HAP-1 (cell line): ENCODE measurements around the gene FAM78A.
"Not testable (repeated sequence)": the region's sequence is repeated elsewhere in the genome, so short reads cannot be mapped to it uniquely, and the experiment has no call there.

Experiments
- DNase-seq, 2 experiments: peaks; one replicate each; pipeline ENCODE4 v3.0.0-alpha.2; 2016 to 2020; ENCODE audit warnings: low spot score in 2 of 2
- H3K27me3 ChIP-seq: fragments of 250-450 bp; sonication (Bioruptor Pico); 2 replicates; pipeline ENCODE4 v1.5.1; 2020; ENCODE audit warnings: low read depth, mild to moderate bottlenecking, moderate library complexity
- H3K36me3 ChIP-seq: fragments of 250-450 bp; sonication (Bioruptor Pico); replicated peaks from 2 replicates; pipeline ENCODE4 v1.5.1; 2020; ENCODE audit warnings: mild to moderate bottlenecking
- H3K4me1 ChIP-seq: fragments of 250-450 bp; sonication (Bioruptor Pico); 2 replicates; pipeline ENCODE4 v1.5.1; 2020; ENCODE audit warnings: mild to moderate bottlenecking
- H3K4me3 ChIP-seq: fragments of 250-450 bp; sonication (Bioruptor Pico); 2 replicates; pipeline ENCODE4 v1.5.1; 2020; ENCODE audit warnings: mild to moderate bottlenecking, moderate library complexity
- H3K9me3 ChIP-seq: fragments of 250-450 bp; sonication (Bioruptor Pico); 2 replicates; pipeline ENCODE4 v1.5.1; 2020; ENCODE audit warnings: mild to moderate bottlenecking, moderate library complexity
- in situ Hi-C: fragments of 300-500 bp; cut with MboI; formaldehyde crosslinking; loops from 3 replicates; pipeline ENCODE4 v1.14.3; 2020; ENCODE audit warnings: low sequenced_read_pairs, inconsistent platforms, mixed read lengths

FAM78A gene

DNA sequence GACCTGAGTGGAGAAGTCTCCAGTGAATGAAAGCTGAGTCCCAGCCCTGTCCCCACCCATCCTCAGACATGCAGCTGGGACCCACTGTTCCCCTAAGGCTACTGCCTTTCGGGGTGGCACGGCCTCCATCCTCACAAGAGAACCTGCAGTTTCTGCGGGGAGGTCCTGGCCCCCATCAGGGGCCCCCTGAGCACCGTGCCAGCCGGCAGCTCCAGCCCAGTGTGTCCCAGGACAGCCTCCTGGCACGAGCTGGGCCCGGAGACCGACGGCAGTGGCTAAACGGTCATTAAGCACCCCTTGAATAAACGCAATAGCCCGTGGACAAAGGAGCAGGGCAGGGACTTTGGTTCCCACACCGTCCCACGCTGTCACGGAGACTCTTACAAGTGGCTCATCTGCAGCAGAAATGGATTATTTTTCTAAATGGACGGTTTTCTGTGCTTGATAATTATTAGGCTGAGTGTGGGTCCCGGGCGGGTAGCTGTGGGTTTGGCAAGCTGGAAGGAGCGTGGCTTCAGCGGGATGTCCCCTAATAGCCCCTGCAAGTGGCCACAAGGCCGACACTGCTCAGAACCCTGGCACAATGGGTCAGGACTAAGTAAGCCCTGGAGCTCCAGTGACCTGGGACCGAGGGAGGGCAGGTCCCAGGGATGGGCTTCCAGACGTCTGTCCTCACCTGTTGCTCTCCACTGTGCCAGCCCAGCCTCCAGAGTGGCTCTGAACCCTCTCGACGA is 17.4 kb downstream of the FAM78A start:
- Histone ChIP-seq H3K36me3 (peaks cover 25% of the 10 kb centered on the region), H3K4me3 (no peak overlapping the region), H3K4me1 (no peaks in the 10 kb centered on the region), H3K27me3 (no peaks in the 10 kb centered on the region), H3K9me3 (no peaks in the 10 kb centered on the region)
- DNase-seq, result no peak
- in situ Hi-C loops, result no loop called here

DNA sequence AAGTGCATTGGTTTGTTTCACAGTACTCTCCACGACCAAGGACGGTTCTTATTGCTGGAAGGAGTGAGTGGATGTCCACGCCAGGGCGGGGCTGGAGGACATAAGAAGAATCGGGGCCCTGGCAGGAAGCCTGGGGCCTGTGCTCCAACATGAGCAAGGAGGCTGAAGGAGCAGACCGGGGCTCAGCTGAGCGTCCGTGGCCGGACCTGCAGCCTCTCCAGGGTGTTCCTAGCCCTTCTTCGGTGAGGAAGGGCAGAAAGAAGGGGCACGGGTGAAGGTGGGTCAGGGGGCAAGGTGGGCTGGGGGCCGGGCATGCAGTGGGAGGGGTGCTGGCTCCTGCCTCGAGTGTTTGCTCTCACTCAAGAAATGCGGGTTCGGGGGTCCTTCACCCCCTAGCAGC is 18.1 kb downstream of the FAM78A start:
- Histone ChIP-seq H3K27me3 (no peaks in the 10 kb centered on the region), H3K4me3 (no peak overlapping the region), H3K4me1 (no peaks in the 10 kb centered on the region), H3K9me3 (no peaks in the 10 kb centered on the region), H3K36me3 (peaks cover 25% of the 10 kb centered on the region)
- in situ Hi-C loops, result no loop called here
- DNase-seq, result no peak

DNA sequence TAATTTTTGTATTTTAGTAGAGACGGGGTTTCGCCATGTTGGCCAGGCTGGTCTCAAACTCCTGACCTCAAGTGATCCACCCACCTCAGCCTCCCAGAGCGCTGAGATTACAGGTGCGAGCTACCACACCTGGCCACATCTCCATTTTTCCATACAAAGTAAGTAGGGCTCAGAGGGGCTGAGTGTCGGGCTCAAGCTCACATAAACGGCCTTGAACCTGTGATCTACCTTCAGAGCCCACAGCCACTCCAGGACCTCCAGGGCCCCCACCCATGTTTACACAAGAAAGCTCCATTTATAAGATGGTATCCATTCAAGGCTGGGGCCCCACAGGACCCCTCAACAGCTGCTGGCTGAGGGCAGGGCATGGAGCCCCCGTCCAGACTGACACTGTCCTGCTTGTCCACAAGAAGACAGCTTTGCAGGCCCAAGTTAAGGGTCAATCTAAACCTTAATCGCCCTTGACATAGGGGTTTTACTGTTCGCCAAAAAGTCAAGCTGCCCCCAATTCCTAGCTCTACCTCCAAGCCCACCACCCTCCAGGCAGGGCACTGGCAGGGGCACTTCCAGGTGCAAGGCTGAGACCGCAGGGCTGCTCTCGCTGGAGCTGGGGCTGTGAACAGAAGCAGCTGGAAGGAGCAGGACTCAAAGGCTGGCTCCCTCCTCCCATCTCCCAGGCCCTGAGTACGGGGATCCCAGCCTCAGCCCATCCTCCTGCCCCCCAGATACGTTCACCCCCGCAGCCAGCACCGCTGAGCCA is 18.9 kb downstream of the FAM78A start:
- H3K9me3 ChIP-seq, result no peaks in the 10 kb centered on the region
- H3K4me3 ChIP-seq, result no peak overlapping the region
- H3K4me1 ChIP-seq, result no peaks in the 10 kb centered on the region
- peaks cover 22% of the 10 kb centered on the region for H3K36me3 ChIP-seq
- in situ Hi-C loops, result no loop called here
- H3K27me3 ChIP-seq, result no peaks in the 10 kb centered on the region
- no peak for DNase-seq

DNA sequence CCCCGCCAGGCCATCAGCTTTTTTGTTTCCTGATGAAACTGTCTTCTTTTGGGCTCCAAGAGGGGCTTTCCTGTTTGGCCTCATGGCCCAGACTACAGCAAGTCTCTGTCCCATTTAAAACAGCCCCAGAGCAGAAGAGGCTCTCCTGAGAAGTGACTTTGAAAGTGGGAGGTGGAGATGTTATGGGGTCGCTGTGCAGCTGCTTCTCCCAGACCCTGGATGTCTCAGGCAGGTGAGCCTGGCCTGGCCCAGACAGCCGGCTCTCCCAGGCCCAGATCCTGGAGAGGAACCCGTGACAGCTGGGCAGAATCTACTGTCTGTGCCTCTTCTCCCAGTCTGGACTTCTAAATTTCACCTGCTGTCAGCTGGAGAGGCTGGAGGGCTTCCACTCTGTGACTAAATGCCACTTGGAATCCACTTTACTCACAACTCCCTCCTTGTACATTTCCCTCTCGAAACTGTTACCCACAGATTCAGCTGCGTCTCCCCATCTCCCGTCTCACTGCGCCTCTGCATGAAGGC is 20.6 kb downstream of the FAM78A start:
- no peaks in the 10 kb centered on the region for H3K9me3 ChIP-seq
- H3K4me1 ChIP-seq, result no peaks in the 10 kb centered on the region
- no peaks in the 10 kb centered on the region for H3K27me3 ChIP-seq
- peaks cover 16% of the 10 kb centered on the region for H3K36me3 ChIP-seq
- H3K4me3 ChIP-seq, result no peak overlapping the region
- no peak for DNase-seq
- in situ Hi-C loops, result no loop called here

DNA sequence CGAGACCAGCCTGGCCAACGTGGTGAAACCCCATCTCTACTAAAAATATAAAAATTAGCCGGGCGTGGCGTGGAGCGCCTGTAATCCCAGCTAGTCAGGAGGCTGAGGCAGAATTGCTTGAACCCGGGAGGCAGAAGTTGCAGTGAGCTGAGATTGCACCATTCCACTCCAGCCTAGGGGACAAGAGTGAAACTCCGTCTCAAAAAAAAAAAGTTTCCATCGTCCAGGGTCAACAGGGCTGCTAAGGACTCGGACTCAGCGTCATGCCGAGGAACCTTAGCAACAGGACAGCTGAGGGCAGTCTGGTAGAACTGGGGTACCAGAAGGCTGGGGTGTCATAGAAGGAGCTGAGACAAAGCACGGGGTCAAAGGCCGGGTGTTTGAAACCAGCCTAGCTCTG is 21.7 kb downstream of the FAM78A start:
- no peak overlapping the region for H3K4me3 ChIP-seq
- in situ Hi-C loops, result no loop called here
- no peaks in the 10 kb centered on the region for H3K9me3 ChIP-seq
- H3K27me3 ChIP-seq, result no peaks in the 10 kb centered on the region
- peaks cover 12% of the 10 kb centered on the region for H3K36me3 ChIP-seq
- no peaks in the 10 kb centered on the region for H3K4me1 ChIP-seq
- DNase-seq, result no peak

DNA sequence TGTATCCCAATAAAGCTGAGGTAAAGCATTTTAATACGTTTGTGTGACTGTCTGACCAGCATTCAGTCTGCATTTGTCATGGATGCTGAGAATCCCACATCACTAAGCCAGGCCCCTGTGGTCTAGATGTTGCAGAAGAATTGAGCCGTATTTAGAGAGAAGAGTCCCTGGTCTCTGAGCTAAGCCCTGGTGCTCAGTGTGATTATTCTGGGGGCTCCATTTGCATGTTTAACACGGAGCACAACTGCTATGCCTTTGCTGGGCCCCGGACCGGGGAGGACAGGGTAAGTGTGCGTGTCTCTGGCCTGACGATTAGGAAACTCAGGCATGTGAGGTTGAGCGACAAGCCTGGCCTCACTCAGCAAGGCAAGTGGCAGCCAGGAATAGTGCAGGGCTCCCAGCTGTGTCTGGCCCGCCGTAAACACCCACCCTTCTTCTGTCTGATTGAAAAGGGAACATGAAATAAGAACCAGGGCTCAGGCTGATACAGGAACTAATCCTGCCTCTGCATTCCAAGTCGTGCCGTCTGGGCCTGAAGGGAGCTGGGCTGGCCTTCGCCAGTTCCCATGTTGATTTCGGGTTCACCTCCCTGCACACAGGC is 22.3 kb downstream of the FAM78A start:
- in situ Hi-C loops, result no loop called here
- DNase-seq, result no peak
- no peaks in the 10 kb centered on the region for H3K4me1 ChIP-seq
- no peaks in the 10 kb centered on the region for H3K9me3 ChIP-seq
- no peak overlapping the region for H3K4me3 ChIP-seq
- H3K36me3 ChIP-seq, result peaks cover 6% of the 10 kb centered on the region; the same call in 1 of the 2 replicates
- H3K27me3 ChIP-seq, result no peaks in the 10 kb centered on the region

DNA sequence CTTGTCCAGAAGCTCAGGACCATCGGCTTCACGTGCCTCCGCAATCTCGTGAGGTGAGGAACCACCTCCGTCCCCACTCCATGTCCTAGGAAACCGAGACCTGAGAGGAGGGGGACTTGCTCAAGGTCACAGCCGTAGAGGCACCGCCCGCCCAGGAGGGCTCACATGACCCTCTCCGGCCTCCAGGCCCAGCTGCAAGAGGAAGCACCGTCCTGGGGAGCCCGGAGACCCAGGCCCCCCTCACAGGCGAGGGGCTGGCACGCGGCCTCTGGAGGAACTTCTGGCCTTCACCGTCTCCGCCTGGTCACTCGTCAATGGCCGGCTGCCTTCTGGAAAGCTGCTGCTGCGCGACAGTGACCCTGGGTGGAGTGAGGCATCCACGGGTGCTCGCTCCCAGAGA is 24.2 kb downstream of the FAM78A start:
- no peaks in the 10 kb centered on the region for H3K36me3 ChIP-seq
- no peaks in the 10 kb centered on the region for H3K9me3 ChIP-seq
- no peaks in the 10 kb centered on the region for H3K4me1 ChIP-seq
- no peak for DNase-seq
- in situ Hi-C loops, result no loop called here
- H3K27me3 ChIP-seq, result no peaks in the 10 kb centered on the region
- no peak overlapping the region for H3K4me3 ChIP-seq

DNA sequence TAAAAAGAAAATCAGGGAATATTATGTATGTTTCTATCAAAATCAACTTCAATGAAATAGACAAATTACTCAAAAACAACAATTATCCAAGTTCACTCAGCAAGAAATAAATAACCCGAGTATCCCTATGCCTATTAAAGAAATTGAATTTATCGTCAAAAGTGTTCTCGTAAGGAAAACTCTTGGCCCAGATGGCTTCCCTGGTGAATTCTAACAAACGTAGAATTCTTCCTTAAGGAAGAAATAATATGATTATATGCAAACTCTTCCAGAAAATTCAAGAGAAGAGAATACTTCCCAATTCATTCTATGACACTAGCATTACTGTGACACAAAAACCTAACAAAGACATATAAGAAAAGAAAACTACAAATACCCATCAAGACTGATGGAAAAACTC is 29.7 kb downstream of the FAM78A start:
- Histone ChIP-seq H3K4me3 (no peak overlapping the region), H3K4me1 (no peaks in the 10 kb centered on the region), H3K36me3 (no peaks in the 10 kb centered on the region), H3K9me3 (no peaks in the 10 kb centered on the region), H3K27me3 (no peaks in the 10 kb centered on the region)
- in situ Hi-C loops, result no loop called here
- no peak for DNase-seq

DNA sequence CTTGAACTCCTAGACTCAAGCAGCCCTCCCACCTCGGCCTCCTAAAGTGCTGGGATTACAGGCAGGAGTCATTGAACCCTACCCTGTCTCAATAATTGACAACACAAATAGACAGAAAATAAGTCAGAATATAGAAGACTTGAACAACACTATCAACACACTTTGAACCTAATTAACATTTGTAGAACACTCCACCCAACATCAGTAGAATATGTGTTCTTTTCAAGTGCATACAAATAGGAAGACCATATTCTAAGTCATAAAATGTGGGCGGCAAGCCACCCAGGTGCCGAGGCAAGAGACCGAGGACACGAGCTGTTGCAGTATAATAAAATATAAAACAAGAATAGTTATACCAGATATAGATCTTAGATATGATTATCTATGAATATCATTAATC is 32.0 kb downstream of the FAM78A start:
- H3K4me1 ChIP-seq, H3K9me3 ChIP-seq, DNase-seq, H3K27me3 ChIP-seq, in situ Hi-C loops, H3K4me3 ChIP-seq, H3K36me3 ChIP-seq: not testable (repeated sequence)

DNA sequence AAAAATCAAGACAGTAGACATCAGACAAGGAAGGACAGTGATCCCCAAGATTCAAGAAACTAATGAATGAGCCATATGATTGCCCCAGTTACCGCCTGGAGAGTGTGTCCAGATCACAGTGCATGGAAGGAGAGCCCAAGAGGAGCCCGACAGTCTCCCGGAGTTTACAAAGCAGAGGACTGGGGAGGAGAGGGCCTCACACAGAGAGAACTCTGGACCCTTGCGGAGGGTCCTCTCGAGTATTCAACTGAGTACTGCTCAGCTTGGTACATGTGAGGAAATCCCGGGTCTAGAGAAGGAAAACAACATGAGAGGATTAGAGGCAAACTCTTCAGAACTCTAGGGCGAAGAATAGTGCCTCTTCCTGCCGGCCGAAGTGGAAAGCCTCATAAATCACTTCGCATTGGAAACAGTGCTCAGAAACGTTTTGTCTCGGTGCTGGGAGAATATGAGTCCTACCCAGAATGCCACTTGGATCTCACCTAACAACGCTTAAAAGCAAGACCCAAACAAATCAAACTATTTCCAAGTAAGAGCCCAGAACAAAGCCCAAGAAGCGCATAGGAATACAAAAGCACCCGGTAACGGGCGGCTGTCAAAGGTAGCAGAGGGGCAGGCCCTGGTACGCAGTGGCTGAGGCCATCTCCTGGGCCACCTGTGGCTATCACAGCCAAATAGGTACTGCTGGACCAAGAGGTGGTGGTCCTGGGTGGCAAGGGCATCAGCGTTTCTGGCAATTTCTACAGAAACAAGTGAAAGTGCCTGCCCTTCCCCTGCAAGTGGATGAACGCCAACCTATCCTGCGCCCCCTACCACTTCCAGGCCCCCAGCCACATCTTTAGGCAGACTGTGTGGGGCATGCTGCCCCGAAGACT is 36.0 kb downstream of the FAM78A start:
- Histone ChIP-seq H3K9me3 (no peaks in the 10 kb centered on the region), H3K4me3 (no peak overlapping the region), H3K27me3 (no peaks in the 10 kb centered on the region), H3K36me3 (no peaks in the 10 kb centered on the region), H3K4me1 (0 out of 2 replicates have a peak, but pooled peaks cover 3% of the 10 kb centered on the region)
- DNase-seq, result no peak
- in situ Hi-C loops, result no loop called here

DNA sequence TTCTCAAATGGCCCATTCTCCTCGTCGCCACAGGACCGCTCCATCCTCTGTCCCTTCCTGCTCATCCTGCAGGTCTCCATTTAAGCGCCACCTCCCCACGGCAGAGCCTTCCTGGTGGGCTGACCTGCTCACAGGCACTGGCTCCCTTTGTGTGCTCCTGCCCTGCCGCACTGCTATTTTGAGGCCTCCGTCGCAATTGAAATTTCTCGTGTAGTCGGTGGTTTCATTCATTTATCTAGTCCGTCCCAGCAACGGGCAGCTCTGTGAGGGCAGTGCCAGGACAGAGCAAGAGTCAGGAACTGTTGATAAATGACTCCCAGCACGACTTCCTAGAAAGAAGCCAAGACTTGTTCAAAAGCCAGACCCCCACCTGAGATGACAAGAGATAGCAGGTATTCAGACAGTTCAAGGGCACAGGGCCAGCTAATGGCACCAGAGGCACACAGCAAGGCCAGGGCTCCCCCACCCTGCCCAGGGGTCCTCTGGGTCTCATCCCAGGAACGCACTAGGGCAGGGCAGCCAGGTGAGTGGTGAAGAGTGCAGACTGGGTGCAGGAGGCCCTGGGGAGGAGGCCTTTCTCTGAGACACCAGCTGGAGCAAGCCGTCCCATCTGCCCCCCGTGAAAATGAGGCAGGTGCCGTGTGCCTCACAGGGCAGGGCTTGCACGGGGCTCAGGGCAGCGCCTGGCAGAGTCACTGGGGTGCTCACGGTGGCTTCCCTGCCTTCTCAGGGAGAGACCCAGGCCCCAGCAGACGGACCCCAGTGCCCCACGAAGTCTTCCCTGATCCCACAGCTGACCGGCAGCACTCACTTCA is 36.9 kb downstream of the FAM78A start:
- DNase-seq, result no peak
- peaks cover 6% of the 10 kb centered on the region for H3K36me3 ChIP-seq
- in situ Hi-C loops, result no loop called here

DNA sequence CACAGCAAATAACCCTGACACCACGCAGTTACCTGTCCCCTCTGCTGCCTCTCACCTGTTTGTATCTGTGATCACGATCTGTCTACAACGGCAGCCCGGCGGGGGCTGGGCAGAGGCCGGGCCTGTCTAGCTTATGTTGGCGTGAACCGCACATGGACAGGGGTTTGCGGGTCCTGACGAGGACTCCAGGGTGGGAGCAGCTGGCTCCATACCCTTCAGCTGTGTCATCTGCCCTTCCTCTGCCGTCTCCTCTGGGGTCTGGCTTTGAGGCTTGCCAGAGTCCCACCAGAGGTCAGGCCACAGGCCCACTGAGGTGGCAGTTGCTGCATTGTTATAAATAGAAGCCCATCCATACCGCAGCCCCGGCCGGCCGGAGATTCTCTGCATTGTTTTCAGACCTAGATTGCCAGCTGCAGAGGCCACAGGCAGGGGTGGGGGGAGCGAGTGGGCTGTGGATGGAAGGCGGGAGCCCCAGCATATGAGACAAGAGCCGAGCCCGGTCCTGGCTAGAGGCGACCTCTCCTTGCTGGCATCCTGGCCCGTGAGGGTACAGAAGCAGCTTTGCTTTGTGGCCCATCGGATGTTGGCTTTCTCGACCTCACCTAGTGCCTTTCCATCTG is 37.8 kb downstream of the FAM78A start:
- Histone ChIP-seq H3K27me3 (no peaks in the 10 kb centered on the region), H3K9me3 (no peaks in the 10 kb centered on the region), H3K4me3 (no peak overlapping the region), H3K36me3 (peaks cover 15% of the 10 kb centered on the region), H3K4me1 (0 out of 2 replicates have a peak, but pooled peaks cover 3% of the 10 kb centered on the region)
- in situ Hi-C loops, result no loop called here
- DNase-seq, result no peak

More for the DNA sequence above, 36.9 kb downstream of the FAM78A start:
- H3K27me3 ChIP-seq, result no peaks in the 10 kb centered on the region
- 0 out of 2 replicates have a peak, but pooled peaks cover 3% of the 10 kb centered on the region for H3K4me1 ChIP-seq
- no peak overlapping the region for H3K4me3 ChIP-seq
- no peaks in the 10 kb centered on the region for H3K9me3 ChIP-seq
